GM18520 (cell line): ENCODE results near the gene FRMD1.

Experiments used
- ATAC-seq: cut with Tn5 transposase; IDR thresholded peaks from one replicate; pipeline ENCODE4 v1.9.1; 2021; ENCODE audit not compliant: unreplicated experiment

The FRMD1 gene

GRCh38 chr6:168113226-168113625, 34.2 kb upstream of the FRMD1 start:
- ATAC-seq: no peak

- no peak for ATAC-seq
Observed at GRCh38 chr6:168111911-168112310, 32.9 kb upstream of the FRMD1 start.

DNA sequence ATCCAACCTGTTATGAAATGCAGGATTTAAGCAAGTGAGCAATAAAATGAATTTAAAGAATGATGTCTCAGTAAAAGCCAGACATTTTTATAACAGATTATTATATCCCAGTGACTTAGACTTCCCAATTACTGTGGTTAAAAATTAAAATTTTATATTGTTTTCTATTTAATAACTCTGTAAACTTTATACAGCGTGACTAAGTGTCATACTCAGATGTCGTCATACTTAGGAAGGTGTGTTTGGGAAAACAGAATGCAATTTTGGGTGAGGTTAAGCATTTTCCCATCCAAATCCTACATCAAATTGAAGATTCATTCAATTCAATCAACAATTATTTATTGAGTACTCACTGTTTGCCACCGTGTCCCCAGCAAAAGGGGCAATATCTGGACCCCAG, 31.4 kb upstream of the FRMD1 start:
- no peak for ATAC-seq

DNA sequence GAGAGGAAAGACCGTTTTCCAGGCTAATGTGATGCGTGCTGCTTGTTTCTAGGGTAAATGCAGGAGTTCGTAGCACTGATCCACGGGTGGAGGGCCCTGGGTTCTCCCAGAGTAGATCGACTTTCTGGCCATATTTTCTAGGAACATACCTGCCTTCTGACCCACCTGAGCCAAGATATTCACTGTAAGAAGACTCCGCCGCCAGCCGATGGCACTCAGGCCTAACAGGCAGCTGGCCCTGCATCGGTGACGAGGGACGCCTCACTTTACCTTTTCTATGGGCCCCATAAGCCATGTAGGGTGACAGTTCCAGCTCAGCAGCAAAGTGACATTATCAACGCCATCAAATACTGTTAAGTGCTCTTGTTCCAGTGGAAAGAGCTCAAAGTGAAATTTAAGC, 30.2 kb upstream of the FRMD1 start:
- no peak for ATAC-seq

DNA sequence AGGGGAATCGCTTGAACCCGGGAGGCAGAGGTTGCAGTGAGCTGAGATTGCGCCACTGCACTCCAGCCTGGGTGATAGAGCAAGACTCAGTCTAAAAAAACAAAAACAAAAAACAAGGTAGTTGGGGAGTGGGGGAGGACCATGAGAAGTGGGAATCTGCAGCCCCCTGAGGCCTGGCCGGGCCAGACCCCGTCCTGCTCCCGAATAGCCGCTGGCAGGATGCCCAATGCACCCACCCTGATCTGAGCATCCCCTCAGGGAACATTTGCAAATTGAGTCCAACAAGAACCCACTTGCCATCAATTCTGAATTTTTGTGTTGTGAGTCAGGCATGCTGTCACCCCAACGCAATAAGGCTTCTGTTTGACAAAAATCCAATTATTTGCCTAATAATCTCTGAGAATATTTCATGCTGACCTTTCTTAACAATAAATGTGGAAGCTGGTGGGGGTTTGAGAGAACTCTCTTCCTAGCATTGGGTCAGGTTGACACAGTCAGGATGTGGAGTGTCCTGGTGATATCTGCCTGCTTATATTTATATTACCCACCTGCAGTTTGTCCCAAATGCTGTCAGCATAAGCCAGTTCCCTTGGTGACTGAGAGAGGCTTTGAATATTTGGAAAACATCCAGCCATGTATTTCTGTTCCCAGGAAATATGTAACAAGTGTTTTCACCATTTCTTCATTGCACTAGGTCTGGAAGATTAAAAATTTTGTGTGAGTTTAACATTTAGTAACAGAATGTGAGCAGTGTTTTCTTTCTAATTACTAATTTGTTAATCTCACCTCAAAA, 28.4 kb upstream of the FRMD1 start:
- ATAC-seq: no peak

GRCh38 chr6:168106633-168107005, 27.6 kb upstream of the FRMD1 start:
- no peak for ATAC-seq

- no peak for ATAC-seq
Observed at GRCh38 chr6:168105813-168106632, 27.0 kb upstream of the FRMD1 start.

DNA sequence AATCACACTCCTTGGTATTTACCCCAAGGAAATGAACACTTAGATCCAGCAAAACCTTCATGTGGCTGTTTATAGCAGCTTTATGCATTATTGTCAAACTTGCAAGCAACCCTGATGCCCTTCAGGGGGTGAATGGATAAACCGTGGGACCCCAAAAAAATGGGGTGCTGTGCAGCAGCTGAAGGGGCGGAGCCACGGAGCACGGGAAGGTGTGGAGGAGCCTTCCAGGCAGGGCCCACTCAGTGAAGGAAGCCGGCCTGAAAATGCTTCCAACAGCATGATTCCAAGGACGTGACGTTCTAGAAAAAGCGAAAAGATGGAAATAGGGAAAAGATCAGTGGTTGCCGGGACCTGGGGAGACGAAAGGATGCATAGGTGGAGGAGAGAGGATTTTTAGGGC, 25.6 kb upstream of the FRMD1 start:
- ATAC-seq: no peak

- no peak for ATAC-seq
Observed at GRCh38 chr6:168103050-168103830, 24.2 kb upstream of the FRMD1 start.

DNA sequence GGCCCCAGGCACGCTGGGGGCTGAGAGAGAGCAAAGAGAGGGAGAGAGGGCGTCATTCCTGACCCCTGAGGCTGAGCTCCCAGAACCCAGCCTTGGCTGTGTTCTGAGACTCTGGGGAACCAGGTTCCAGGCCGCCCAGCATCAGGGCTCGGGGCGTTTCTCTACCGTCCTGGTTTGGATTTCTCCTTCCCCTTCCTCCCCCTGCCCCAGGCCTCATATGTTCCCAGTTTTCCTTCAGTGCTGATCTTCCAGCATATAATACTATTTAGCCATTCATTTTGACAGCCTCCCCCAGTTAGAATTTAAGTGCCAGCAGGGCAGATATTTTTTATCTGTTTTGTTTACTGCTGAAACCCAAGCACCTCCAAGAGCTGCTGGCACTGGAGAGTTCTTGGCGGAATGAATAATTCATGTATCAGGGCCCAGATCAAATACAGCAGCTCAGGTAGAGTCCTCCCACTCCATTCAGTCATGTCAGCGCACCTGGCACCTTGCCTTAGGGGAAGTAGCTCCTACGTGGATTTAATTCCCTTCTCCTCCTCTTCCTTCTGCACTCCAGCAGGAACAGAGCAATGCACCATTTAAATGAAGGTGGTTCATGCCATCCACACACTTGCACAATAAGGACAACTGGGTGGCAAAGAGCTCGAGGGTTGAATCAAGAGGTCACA, 23.4 kb upstream of the FRMD1 start:
- no peak for ATAC-seq

DNA sequence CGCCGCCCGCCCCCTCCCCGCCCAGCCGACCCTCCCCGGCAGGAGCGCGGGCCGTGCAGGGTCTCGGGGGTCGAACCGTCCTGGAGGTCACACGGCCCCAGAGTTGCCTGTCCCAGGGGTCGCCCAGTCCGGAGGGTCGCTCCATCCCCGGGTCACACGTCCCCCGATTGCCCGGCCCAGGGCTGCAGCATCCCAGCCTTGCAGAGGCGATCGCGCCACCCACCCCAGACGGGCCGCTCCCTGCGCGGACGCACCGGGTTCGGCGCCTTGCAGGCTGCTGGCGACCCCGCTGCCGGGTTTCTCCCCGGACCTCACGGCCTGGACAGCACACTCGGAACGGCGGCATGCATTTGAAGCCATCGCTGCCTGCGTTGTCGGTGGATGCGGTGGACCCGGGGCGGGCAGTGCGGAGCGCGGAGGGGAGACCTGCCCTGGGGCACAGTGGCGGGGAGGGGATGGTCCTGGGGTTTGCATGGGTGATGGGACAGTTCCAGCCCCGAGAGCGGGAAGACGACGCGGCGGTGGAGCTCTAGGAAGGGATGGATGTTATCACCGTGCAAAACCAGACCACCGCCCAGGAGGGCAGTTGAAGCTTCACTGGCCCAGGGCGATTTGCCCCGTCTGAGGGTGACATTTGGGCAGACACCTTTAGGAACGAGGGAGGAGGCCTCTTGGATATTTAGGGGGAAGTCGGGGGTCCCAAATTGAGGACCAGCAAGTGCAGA, 22.7 kb upstream of the FRMD1 start:
- no peak for ATAC-seq

GRCh38 chr6:168100803-168101589, 22.0 kb upstream of the FRMD1 start:
- ATAC-seq: no peak

- ATAC-seq: no peak
Observed at GRCh38 chr6:168100011-168100802, 21.2 kb upstream of the FRMD1 start.

DNA sequence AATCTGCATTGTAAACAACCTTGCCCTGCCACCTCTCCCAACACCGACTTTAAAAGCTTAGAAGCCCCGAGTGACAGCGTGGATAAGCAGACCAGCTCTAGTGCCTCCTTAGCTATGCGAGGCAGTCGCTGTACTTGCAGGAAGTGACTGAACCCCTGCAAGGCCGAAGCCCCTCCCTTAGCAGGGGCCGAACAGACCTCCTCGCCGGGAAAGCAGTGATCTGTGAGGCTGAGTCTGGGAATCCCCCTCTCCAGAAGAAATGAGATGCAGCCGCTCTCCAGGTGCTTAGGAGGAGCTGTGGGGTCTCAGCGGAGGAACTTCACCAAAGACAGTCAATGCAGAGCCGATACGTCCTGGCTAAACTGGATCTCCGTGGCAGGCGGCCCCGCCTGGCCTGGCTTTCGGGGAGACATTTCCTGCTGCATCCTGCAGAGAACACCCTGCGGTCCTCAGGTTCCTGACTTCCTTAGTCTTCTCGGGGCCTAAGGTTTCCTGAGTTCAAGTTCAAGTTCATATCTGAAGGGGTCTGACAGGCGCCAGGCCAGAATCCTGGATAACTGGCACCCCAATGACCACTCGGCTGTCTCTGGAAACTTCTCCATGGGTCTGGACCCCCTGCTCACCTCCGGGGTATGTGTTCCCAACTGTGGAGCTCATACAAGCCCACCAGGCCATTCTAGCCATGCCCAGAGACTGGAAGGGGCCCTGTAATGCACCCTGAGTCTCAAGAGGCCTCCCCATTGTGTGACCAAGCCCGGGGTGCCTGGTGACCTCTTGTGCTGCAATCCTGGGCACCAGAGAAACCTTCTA, 20.4 kb upstream of the FRMD1 start:
- ATAC-seq: no peak

GRCh38 chr6:168098431-168098861, 19.4 kb upstream of the FRMD1 start:
- ATAC-seq: no peak

- ATAC-seq: no peak
Observed at GRCh38 chr6:168097621-168098430, 18.8 kb upstream of the FRMD1 start.

- no peak for ATAC-seq
Observed at GRCh38 chr6:168097221-168097620, 18.2 kb upstream of the FRMD1 start.
